Neural progenitor cell (in vitro differentiated cells): ENCODE data around the gene KCNA10.

Source experiments
- CTCF ChIP-seq: fragments of 200-600 bp; sonication (generic); IDR thresholded peaks from 2 replicates; pipeline ENCODE4 v1.5.1; 2017; ENCODE audit warnings: antibody characterized with exemption, mild to moderate bottlenecking
- EZH2 ChIP-seq: fragments of 200-600 bp; sonication (generic); IDR thresholded peaks from 2 replicates; pipeline ENCODE4 v1.6.1; 2017; ENCODE audit warnings: antibody characterized with exemption, mild to moderate bottlenecking, moderate library complexity
- EZH2phosphoT487 ChIP-seq: fragments of 200-600 bp; sonication (generic); IDR thresholded peaks from 2 replicates; pipeline ENCODE4 v1.6.1; 2017; ENCODE audit warnings: antibody characterized with exemption

- TF ChIP-seq EZH2 (no peak), CTCF (no peak), EZH2phosphoT487 (no peak)
Observed at GRCh38 chr1:110505596-110505995, 13.4 kb downstream of the KCNA10 start.
